Stomach (tissue), 9 donors: ENCODE measurements around the gene CCDC148. TPM values are rescaled to one million over a fixed set of nuclear protein-coding genes. Genes with fewer than 3 reads are reported as not detected.

Experiments used
- DNase-seq, 2 donors: peaks; one replicate each; pipeline versions ENCODE4 v3.0.0 to v3.0.0-alpha.2; 2013 to 2019
- H3K27ac ChIP-seq, 5 donors: fragments of 200-600 bp in 4 of 5; sonication (generic) in 4 of 5; one replicate each; pipeline ENCODE4 v1.5.1; 2013 to 2019; ENCODE audit warnings: mild to moderate bottlenecking in 1 of 5, moderate library complexity in 1 of 5
- H3K27me3 ChIP-seq, 3 donors: fragments of 200-600 bp; sonication (generic); one replicate each; pipeline ENCODE4 v1.5.1; 2017 to 2019; ENCODE audit warnings: mixed run types in 1 of 3
- H3K36me3 ChIP-seq, 4 donors: fragments of 200-600 bp; sonication (generic); 1 replicate in 3 of 4; 2 replicates in 1 of 4; pipeline ENCODE4 v1.5.1; 2016 to 2019
- H3K4me1 ChIP-seq, 4 donors: fragments of 200-600 bp; sonication (generic); one replicate each; pipeline ENCODE4 v1.5.1; 2016 to 2019
- H3K4me3 ChIP-seq, 4 donors: fragments of 200-600 bp; sonication (generic) in 3 of 4; one replicate each; pipeline ENCODE4 v1.5.1; 2016 to 2019; ENCODE audit warnings: mild to moderate bottlenecking in 1 of 4
- H3K9me3 ChIP-seq, 4 donors: fragments of 200-600 bp; sonication (generic); one replicate each; pipeline ENCODE4 v1.5.1; 2016 to 2019
- EP300 ChIP-seq: sonication (generic); formaldehyde crosslinking; IDR thresholded peaks from one replicate; pipeline ENCODE4 v1.6.1; 2017; ENCODE audit warnings: antibody characterized with exemption
- POLR2A ChIP-seq, 4 donors: fragments of 450-650 bp; IDR thresholded peaks; one replicate each; pipeline ENCODE4 v1.6.1; 2016; ENCODE audit warnings: antibody characterized with exemption in 4 of 4, control low read depth in 2 of 4, mild to moderate bottlenecking in 1 of 4, moderate library complexity in 1 of 4
- POLR2AphosphoS5 ChIP-seq, 3 donors: sonication (generic); formaldehyde crosslinking; IDR thresholded peaks; one replicate each; pipeline ENCODE4 v1.6.1; 2016; ENCODE audit warnings: antibody characterized with exemption in 3 of 3
- WGBS, 5 donors: extraction: QIAGEN DNeasy Blood & Tissue Kit in 3 of 5; methylation state at CpG; one replicate each; pipeline versions ENCODE4 v1.1.5 to v1.1.7; 2013 to 2018; 5-methylcytosine and 5-hydroxymethylcytosine counted together
- intact Hi-C: fragments of 100-400 bp; cut with DNase I; formaldehyde crosslinking; loops from one replicate; pipeline ENCODE4 v1.15.1; 2023; ENCODE audit warnings: low total_unique reads
- polyA plus RNA-seq, 3 donors: library from polyadenylated mRNA; stranded (reverse); fragments of 200-250 nt; gene quantifications; one replicate each; pipeline ENCODE4 v1.2.3, GENCODE V29; 2013
- total RNA-seq, 5 donors: library from RNA; depleted of rRNA; stranded (reverse); fragments of >200 nt; gene quantifications; one replicate each; pipeline versions ENCODE4 v1.1.0 to v1.2.3, GENCODE V29; 2014 to 2016
- TF ChIP-seq, protein P1 (sequence below), 7 experiments: fragments of 450-650 bp in 4 of 7; fragments of 200-600 bp in 3 of 7; sonication (generic) in 3 of 7; IDR thresholded peaks; one replicate each; pipeline ENCODE4 v1.5.1; 2016 to 2019; ENCODE audit warnings: antibody characterized with exemption in 7 of 7, control low read depth in 2 of 7, mild to moderate bottlenecking in 1 of 7
- donor health status: healthy with polysubstance abuse.
- donor health status: Bipolar disorder and iron deficiency.
- donor health status: healthy.

Gene CCDC148
- total and polyA plus RNA-seq, 8 donors = 0.25 to 1.3 (median 0.43) TPM; not detected in 5

DNA sequence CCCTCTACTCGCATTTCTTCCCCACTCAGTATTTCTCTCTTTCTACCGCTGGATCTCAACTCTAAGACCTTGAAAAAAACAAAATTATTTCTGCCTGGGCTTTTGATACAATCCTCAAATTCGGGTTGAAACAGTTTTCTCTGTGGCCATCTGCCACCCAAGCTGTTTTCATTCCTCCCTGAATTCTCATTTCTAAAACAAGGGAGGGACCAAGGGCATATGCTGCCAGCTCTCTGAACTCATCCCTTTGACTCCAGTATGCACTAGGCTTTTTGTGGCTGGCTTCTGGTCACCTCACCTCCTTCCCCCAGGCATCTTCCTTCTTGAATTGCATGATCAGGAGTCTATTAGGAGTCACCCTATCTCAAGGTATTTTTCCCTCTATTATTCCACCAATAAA lies 49.5 kb downstream of the CCDC148 start:
- TF ChIP-seq, protein P1, sequence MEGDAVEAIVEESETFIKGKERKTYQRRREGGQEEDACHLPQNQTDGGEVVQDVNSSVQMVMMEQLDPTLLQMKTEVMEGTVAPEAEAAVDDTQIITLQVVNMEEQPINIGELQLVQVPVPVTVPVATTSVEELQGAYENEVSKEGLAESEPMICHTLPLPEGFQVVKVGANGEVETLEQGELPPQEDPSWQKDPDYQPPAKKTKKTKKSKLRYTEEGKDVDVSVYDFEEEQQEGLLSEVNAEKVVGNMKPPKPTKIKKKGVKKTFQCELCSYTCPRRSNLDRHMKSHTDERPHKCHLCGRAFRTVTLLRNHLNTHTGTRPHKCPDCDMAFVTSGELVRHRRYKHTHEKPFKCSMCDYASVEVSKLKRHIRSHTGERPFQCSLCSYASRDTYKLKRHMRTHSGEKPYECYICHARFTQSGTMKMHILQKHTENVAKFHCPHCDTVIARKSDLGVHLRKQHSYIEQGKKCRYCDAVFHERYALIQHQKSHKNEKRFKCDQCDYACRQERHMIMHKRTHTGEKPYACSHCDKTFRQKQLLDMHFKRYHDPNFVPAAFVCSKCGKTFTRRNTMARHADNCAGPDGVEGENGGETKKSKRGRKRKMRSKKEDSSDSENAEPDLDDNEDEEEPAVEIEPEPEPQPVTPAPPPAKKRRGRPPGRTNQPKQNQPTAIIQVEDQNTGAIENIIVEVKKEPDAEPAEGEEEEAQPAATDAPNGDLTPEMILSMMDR (IDR thresholded peaks at IDR 0.05) = no peak
- TF ChIP-seq POLR2A (IDR thresholded peaks at IDR 0.05) = no peak
- TF ChIP-seq EP300 = no peak
- TF ChIP-seq POLR2AphosphoS5 (IDR thresholded peaks at IDR 0.05) = no peak
- WGBS, 5 donors = 73 to 84% (median 83%) methylated on average over 3 of the region's 3 CpGs
- intact Hi-C loops = no loop called here
- Histone ChIP-seq H3K36me3 (no peaks in the 10 kb centered on the region), H3K9me3 (peaks cover 0 to 20% (median 16%) of the 10 kb centered on the region in 4 donors), H3K27ac (no peak overlapping the region), H3K4me1 (peaks cover 0 to 9% (median 0%) of the 10 kb centered on the region in 4 donors), H3K4me3 (no peak overlapping the region), H3K27me3 (no peaks in the 10 kb centered on the region)
- DNase-seq = no peak

GRCh38 chr2:158405341-158405740 lies 51.2 kb downstream of the CCDC148 start:
- DNase-seq = no peak
- TF ChIP-seq POLR2A (IDR thresholded peaks at IDR 0.05) = no peak
- Histone ChIP-seq H3K36me3 (no peaks in the 10 kb centered on the region), H3K4me3 (no peak overlapping the region), H3K4me1 (peaks cover 0 to 9% (median 0%) of the 10 kb centered on the region in 4 donors), H3K27ac (no peak overlapping the region), H3K9me3 (peaks cover 0 to 13% (median 9%) of the 10 kb centered on the region in 4 donors), H3K27me3 (no peaks in the 10 kb centered on the region)
- intact Hi-C loops = no loop called here
- WGBS, 5 donors = 93 to 96% (median 95%) methylated on average over 3 of the region's 3 CpGs

DNA sequence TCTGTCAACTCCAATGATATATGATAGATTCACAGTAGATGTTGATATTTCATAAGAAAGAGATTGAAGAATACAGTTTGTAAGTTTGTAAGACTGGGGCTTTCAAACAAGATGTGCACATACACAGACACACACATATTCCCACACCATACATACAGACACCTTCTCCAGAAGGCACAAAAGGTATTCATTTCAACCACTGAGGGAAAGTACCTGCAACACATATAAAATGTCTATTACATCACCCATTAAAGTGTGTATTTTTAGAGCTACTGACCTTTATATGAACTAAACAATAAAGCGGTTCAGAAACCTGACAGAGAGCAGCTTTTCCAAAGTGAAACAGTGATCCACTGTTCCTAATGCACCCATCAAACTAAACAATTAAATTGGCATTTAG lies 53.3 kb downstream of the CCDC148 start:
- Histone ChIP-seq H3K27ac (no peak overlapping the region), H3K36me3 (no peaks in the 10 kb centered on the region), H3K4me1 (peaks cover 0 to 9% (median 0%) of the 10 kb centered on the region in 4 donors), H3K4me3 (no peak overlapping the region), H3K9me3 (peaks cover 0 to 5% (median 0%) of the 10 kb centered on the region in 4 donors), H3K27me3 (no peaks in the 10 kb centered on the region)
- DNase-seq = no peak
- TF ChIP-seq POLR2A (IDR thresholded peaks at IDR 0.05) (no peak), EP300 (no peak), POLR2AphosphoS5 (IDR thresholded peaks at IDR 0.05) (no peak)
- TF ChIP-seq, protein P1 (IDR thresholded peaks at IDR 0.05) = no peak
- 22 to 45% (median 30%) methylated on average over 1 of the region's 1 CpG for WGBS, 5 donors
- intact Hi-C loops = no loop called here

- Histone ChIP-seq H3K4me3 (no peak overlapping the region), H3K27me3 (no peaks in the 10 kb centered on the region), H3K9me3 (peaks cover 0 to 5% (median 0%) of the 10 kb centered on the region in 4 donors), H3K27ac (no peak overlapping the region), H3K4me1 (peaks cover 0 to 9% (median 0%) of the 10 kb centered on the region in 4 donors), H3K36me3 (no peaks in the 10 kb centered on the region)
- DNase-seq = peak in 1 of 2 donors; percentile 19
- TF ChIP-seq EP300 (no peak), POLR2AphosphoS5 (IDR thresholded peaks at IDR 0.05) (no peak), POLR2A (IDR thresholded peaks at IDR 0.05) (no peak)
- TF ChIP-seq, protein P1 (IDR thresholded peaks at IDR 0.05) = no peak
- intact Hi-C loops = no loop called here
- WGBS, 5 donors = 31 to 43% (median 32%) methylated on average over 2 of the region's 2 CpGs
Observed at GRCh38 chr2:158402665-158403064, 53.9 kb downstream of the CCDC148 start.

- no peak overlapping the region for H3K27ac ChIP-seq
- intact Hi-C loops = no loop called here
- TF ChIP-seq POLR2AphosphoS5 (IDR thresholded peaks at IDR 0.05) (peak in 2 of 3 donors; percentile 38 to 53), EP300 (no peak)
- no peaks in the 10 kb centered on the region for H3K36me3 ChIP-seq
- no peaks in the 10 kb centered on the region for H3K27me3 ChIP-seq
- 26 to 69% (median 38%) methylated on average over 1 of the region's 1 CpG for WGBS, 5 donors
- no peak overlapping the region for H3K4me3 ChIP-seq
- DNase-seq = peak; percentile 25 to 38
- no peaks in the 10 kb centered on the region for H3K4me1 ChIP-seq
- peaks cover 0 to 4% (median 0%) of the 10 kb centered on the region in 4 donors for H3K9me3 ChIP-seq
Observed at GRCh38 chr2:158395166-158395565, 61.4 kb downstream of the CCDC148 start.
